Vagina (tissue), 2 donors: ENCODE measurements around the gene ZDHHC12. TPM values are rescaled to one million over a fixed set of nuclear protein-coding genes. Genes with fewer than 3 reads are reported as not detected.

Source experiments
- DNase-seq, 2 donors: peaks; one replicate each; pipeline ENCODE4 v3.0.0-alpha.2; 2017; ENCODE audit errors: extremely low spot score in 2 of 2
- H3K27ac ChIP-seq: fragments of 200-600 bp; sonication (generic); one replicate; pipeline ENCODE4 v1.5.1; 2019
- H3K27me3 ChIP-seq: fragments of 200-600 bp; sonication (generic); one replicate; pipeline ENCODE4 v1.5.1; 2019
- H3K36me3 ChIP-seq, 2 donors: fragments of 200-600 bp; sonication (generic); one replicate each; pipeline ENCODE4 v1.5.1; 2017 to 2019
- H3K4me1 ChIP-seq: fragments of 200-600 bp; sonication (generic); one replicate; pipeline ENCODE4 v1.5.1; 2019
- H3K4me3 ChIP-seq, 2 donors: fragments of 200-600 bp; sonication (generic); 1 replicate in 1 of 2; 2 replicates in 1 of 2; pipeline ENCODE4 v1.5.1; 2016 to 2019
- H3K9me3 ChIP-seq: fragments of 200-600 bp; sonication (generic); one replicate; pipeline ENCODE4 v1.5.1; 2019
- POLR2A ChIP-seq, 2 donors: fragments of 450-650 bp; IDR thresholded peaks; one replicate each; pipeline ENCODE4 v1.6.1; 2017; ENCODE audit warnings: antibody characterized with exemption in 2 of 2, mild to moderate bottlenecking in 2 of 2, moderate library complexity in 2 of 2
- POLR2AphosphoS5 ChIP-seq, 2 donors: sonication (generic); formaldehyde crosslinking; IDR thresholded peaks; one replicate each; pipeline ENCODE4 v1.9.0; 2017; ENCODE audit warnings: antibody characterized with exemption in 2 of 2, mild to moderate bottlenecking in 2 of 2, low read depth in 1 of 2; ENCODE audit not compliant: insufficient read depth in 1 of 2
- intact Hi-C: fragments of 100-400 bp; cut with DNase I; formaldehyde crosslinking; loops from one replicate; pipeline ENCODE4 v1.15.1; 2023
- small RNA-seq: library from RNA; depleted of rRNA; stranded (forward); fragments of <200 nt; gene quantifications from one replicate; pipeline ENCODE3, GENCODE V24; 2016
- total RNA-seq: library from RNA; depleted of rRNA; stranded (reverse); fragments of >200 nt; gene quantifications from one replicate; pipeline ENCODE4 v1.2.3, GENCODE V29; 2016
- TF ChIP-seq, protein P1 (sequence below), 3 experiments: fragments of 450-650 bp in 2 of 3; fragments of 200-600 bp in 1 of 3; sonication (generic) in 1 of 3; IDR thresholded peaks; one replicate each; pipeline ENCODE4 v1.5.1; 2017 to 2019; ENCODE audit warnings: antibody characterized with exemption in 3 of 3, mild to moderate bottlenecking in 2 of 3, moderate library complexity in 2 of 3

Gene ZDHHC12
- total RNA-seq, 1 donor from 2014 or later, result 19.4 TPM

DNA sequence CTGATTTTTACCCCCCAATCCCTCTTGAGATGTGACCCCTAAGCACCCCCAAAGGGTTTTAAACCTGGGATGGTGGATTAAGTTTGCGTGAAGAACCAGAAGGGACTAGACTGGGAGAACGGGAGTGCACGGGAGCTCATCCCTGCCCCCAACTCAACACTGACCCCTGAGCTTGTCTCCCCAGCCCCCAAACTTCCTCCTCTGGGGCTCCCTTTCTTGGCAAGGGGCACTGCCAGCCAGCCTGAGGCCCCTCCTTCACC, 39.9 kb downstream of the ZDHHC12 start:
- no peak for TF ChIP-seq POLR2AphosphoS5 (IDR thresholded peaks at IDR 0.05; ENCODE audit: insufficient read depth in 1 of 2, low read depth in 1 of 2)
- Histone ChIP-seq H3K27me3 (no peaks in the 10 kb centered on the region), H3K4me1 (peaks cover 39% of the 10 kb centered on the region), H3K36me3 (no peaks in the 10 kb centered on the region), H3K4me3 (peak overlapping the region; percentile 46 to 58), H3K9me3 (no peaks in the 10 kb centered on the region), H3K27ac (peak overlapping the region; percentile 63)
- DNase-seq, result no peak
- intact Hi-C loops, result loop anchor here (10.0 kb wide), 1 partner anchor 129 kb away; the partner anchor contains the start of gene SPTAN1

DNA sequence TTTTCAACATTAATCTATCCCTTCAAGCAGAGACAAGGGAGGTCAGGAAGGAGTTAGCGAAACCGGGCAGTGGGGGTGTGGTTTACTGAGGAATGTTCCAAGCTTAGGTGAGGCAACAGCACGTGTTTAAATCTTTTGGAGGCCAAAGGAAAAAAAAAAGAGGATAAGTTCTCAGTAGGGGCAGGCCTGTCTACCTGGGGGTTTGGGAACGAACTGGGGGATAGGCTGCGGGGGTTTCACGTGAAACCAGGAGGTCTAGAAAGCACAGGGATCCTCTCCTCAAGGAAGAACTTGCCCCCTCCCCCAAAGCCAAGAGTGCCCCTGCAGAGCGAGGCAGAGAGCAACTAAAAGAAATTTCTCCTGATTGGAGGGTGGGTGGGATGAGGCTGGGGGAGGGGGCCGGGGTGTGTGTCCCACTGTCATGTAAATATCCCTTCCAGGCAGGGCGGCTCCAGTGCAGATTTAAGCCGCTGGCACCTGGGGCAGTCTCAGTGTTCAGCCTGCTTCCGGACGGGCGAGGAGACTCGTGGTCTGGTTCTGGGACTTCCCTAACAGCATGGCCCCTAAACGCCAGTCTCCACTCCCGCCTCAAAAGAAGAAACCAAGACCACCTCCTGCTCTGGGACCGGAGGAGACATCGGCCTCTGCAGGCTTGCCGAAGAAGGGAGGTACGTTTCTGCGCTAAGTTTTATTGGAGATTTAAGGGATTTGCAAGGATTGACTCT, 40.4 kb downstream of the ZDHHC12 start:
- DNase-seq, result no peak

DNA sequence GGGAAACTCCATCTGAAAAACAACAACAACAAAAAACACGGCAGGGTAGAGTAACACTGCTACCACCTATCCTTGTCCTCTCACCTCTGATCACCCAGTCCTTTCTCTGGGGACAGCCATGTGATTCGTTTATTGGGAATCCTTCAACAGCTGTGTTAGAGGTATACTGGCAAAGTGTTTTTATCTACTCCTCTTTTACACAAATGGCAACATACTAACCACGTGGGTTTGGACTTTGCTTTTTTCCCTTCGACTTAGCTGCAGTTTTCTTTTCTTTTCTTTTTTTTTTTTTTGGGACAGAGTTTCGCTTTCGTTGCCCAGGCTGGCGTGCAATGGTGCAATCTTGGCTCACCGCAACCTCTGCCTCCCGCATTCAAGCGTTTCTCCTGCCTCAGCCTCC, 46.1 kb downstream of the ZDHHC12 start:
- intact Hi-C loops, result no loop called here
- Histone ChIP-seq H3K36me3 (no peaks in the 10 kb centered on the region), H3K27ac (no peak overlapping the region), H3K9me3 (no peaks in the 10 kb centered on the region), H3K4me1 (peaks cover 2% of the 10 kb centered on the region), H3K4me3 (no peak overlapping the region), H3K27me3 (no peaks in the 10 kb centered on the region)
- DNase-seq, result no peak
- TF ChIP-seq, protein P1, sequence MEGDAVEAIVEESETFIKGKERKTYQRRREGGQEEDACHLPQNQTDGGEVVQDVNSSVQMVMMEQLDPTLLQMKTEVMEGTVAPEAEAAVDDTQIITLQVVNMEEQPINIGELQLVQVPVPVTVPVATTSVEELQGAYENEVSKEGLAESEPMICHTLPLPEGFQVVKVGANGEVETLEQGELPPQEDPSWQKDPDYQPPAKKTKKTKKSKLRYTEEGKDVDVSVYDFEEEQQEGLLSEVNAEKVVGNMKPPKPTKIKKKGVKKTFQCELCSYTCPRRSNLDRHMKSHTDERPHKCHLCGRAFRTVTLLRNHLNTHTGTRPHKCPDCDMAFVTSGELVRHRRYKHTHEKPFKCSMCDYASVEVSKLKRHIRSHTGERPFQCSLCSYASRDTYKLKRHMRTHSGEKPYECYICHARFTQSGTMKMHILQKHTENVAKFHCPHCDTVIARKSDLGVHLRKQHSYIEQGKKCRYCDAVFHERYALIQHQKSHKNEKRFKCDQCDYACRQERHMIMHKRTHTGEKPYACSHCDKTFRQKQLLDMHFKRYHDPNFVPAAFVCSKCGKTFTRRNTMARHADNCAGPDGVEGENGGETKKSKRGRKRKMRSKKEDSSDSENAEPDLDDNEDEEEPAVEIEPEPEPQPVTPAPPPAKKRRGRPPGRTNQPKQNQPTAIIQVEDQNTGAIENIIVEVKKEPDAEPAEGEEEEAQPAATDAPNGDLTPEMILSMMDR (IDR thresholded peaks at IDR 0.05), result no peak
- TF ChIP-seq POLR2AphosphoS5 (IDR thresholded peaks at IDR 0.05; ENCODE audit: insufficient read depth in 1 of 2, low read depth in 1 of 2), result no peak
- no peak for TF ChIP-seq POLR2A (IDR thresholded peaks at IDR 0.05)

More for the DNA sequence above, 40.4 kb downstream of the ZDHHC12 start:
- H3K9me3 ChIP-seq, result no peaks in the 10 kb centered on the region
- peak in 1 of 2 donors; percentile 58 for TF ChIP-seq POLR2AphosphoS5 (IDR thresholded peaks at IDR 0.05; ENCODE audit: insufficient read depth in 1 of 2, low read depth in 1 of 2)
- TF ChIP-seq, protein P1 (IDR thresholded peaks at IDR 0.05), result no peak
- no peaks in the 10 kb centered on the region for H3K36me3 ChIP-seq
- no peaks in the 10 kb centered on the region for H3K27me3 ChIP-seq
- H3K27ac ChIP-seq, result peak overlapping the region; percentile 63
- peaks cover 38% of the 10 kb centered on the region for H3K4me1 ChIP-seq
- intact Hi-C loops, result loop anchor here (10.0 kb wide), 1 partner anchor 129 kb away; the partner anchor contains the start of gene SPTAN1
- peak overlapping the region; percentile 46 to 58 for H3K4me3 ChIP-seq

DNA sequence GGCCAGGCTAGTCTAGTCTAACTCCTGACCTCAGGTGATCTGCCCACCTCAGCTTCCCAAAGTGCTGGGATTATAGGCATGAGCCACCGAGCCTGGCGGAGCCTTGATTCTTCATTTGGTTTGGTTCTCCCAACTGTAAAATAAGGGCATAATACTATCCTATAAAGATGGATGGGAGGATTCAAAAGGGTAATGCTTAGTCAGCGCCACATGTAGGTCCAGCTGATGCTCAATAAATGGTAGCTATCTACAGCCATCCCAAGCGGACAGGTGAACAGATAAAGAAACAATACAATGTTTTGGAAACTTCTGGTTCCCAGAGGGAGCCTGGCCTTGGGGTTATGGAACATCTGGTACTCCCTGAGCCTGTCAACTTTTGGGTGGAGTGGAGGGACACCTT, 48.5 kb downstream of the ZDHHC12 start:
- Histone ChIP-seq H3K27ac (no peak overlapping the region), H3K9me3 (no peaks in the 10 kb centered on the region), H3K27me3 (no peaks in the 10 kb centered on the region), H3K36me3 (no peaks in the 10 kb centered on the region), H3K4me1 (no peaks in the 10 kb centered on the region), H3K4me3 (no peak overlapping the region)
- intact Hi-C loops, result no loop called here
- DNase-seq, result no peak
- TF ChIP-seq POLR2A (IDR thresholded peaks at IDR 0.05) (no peak), POLR2AphosphoS5 (IDR thresholded peaks at IDR 0.05; ENCODE audit: insufficient read depth in 1 of 2, low read depth in 1 of 2) (no peak)
- TF ChIP-seq, protein P1 (IDR thresholded peaks at IDR 0.05), result no peak

Small RNA genes within 50 kb of the gene (small RNA-seq; reads per million reads assigned to genes)
- not detected for gene RF00017
- gene RN7SL560P, result not detected

Other genes starting within 250 kb of the ZDHHC12 start
- gene GLE1, start 219.4 kb downstream of the ZDHHC12 start, total RNA-seq, result 20.9 TPM
- 292 TPM for gene SPTAN1, start 171.5 kb downstream of the ZDHHC12 start, total RNA-seq
- gene DYNC2I2, start 67.3 kb downstream of the ZDHHC12 start, total RNA-seq, result 46.9 TPM
- gene SET, start 34.9 kb downstream of the ZDHHC12 start, total RNA-seq, result 137 TPM
- 8.3 TPM for gene PKN3, start 21.6 kb downstream of the ZDHHC12 start, total RNA-seq
- gene ZER1, start 47.8 kb upstream of the ZDHHC12 start, total RNA-seq, result 54.8 TPM
- gene TBC1D13, start 63.1 kb upstream of the ZDHHC12 start, total RNA-seq, result 11.0 TPM
- 28.2 TPM for gene ENDOG, start 94.4 kb upstream of the ZDHHC12 start, total RNA-seq
- gene SPOUT1, start 105.7 kb upstream of the ZDHHC12 start, total RNA-seq, result 48.6 TPM
- 11.0 TPM for gene KYAT1, start 157.8 kb upstream of the ZDHHC12 start, total RNA-seq
- 110 TPM for gene LRRC8A, start 158.0 kb upstream of the ZDHHC12 start, total RNA-seq
- gene PHYHD1, start 196.9 kb upstream of the ZDHHC12 start, total RNA-seq, result 23.6 TPM
- gene DOLK, start 223.5 kb upstream of the ZDHHC12 start, total RNA-seq, result 8.1 TPM
- 69.0 TPM for gene NUP188, start 223.6 kb upstream of the ZDHHC12 start, total RNA-seq